Measurements from ENCODE around the gene BICRA.

The BICRA gene

DNA sequence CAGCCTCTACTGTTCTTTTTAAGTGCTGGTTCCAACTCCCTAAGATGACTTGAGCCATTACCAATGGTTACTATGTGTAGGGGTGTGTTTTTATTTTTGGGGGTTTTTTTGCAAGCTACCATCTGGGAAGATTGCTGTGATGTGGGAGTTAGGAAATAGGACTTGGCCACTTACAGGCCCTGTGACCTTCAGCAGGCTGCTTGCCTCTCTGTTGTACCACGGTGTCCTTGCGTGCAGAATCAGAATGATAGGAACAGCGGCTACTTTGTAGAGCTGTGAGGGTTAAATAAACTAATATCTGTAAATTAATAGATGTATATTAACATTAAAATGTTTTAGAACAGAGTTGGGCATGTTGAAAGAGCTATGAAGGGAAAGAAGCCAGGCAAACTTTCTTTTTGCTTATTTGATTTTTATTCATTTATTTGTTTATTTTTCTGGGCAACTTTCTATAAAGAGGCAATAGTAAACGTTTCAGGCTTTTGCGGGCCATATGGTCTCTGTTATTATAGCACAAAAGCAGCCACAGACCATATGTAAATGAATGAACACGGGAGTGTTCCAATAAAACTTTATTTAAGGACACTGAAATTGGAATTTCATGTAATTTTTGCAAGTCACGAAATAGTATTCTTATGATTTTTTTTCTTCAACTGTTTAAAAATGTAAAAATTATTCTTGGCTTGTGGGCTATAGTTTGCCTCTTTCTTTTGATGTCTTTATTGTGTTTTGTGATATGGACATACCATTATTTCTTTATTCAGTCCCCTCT is 77.9 kb downstream of the BICRA start:
- DNase-seq (ENCODE audit: low read depth in 2 of 3, low spot score in 1 of 3): no peak

DNA sequence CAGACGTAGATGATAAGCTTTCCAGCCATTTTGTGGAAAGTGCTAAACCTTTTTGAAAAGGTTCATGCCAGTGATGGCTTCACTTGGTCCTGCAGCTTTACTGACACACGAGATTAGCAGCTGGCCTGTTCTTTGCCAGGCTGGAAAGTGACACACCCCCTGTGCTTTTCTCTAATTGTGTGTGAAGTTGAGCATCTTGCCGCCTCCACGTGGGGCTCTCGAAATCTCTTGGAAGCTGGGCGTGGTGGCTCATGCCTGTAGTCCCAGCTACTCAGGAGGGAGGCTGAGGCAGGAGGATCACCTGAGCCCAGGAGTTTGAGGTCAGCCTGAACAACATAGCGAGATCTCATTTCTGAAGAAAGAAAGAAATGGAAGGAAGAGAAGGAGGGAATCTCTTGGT is 79.0 kb downstream of the BICRA start:
- no peak for DNase-seq (ENCODE audit: low read depth in 2 of 3, low spot score in 1 of 3)

DNA sequence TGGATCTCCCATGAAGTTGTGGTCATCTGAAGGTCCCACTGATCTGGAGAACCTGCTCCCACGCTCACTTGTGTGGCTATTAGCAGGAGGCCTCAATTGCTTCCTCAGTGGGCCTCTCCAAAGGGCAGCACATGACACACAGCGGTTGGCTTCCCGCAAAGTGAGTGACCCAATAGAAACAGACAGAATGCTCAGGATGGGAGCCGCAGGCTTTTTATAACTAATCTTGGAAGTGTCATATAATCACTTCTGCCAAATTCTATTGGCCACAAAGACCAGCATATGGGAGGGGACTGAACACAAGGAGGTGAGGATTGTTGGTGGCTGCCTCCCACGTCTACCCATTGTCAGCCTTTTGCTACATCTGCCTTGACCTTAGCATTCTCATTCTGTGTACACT is 82.2 kb downstream of the BICRA start:
- DNase-seq (ENCODE audit: low read depth in 2 of 3, low spot score in 1 of 3): no peak

DNA sequence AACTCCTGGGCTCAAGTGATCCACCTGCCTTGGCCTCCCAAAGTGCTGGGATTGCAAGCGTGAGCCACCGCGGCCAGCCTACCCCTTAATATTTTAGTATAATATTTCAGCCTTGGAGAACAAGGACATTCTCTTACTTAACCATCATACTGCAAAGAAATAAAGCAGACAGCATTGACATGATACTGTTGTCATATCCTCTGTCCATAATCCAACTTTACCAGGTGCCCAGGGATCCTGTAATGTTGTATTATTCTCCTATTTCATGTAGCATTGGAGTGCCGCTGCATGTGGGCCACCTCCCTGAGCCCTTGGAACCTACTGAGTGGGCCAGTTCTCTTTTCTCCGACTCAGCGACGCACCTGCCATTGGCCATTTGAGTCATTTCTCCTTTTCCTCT is 82.8 kb downstream of the BICRA start:
- DNase-seq (ENCODE audit: low read depth in 2 of 3, low spot score in 1 of 3): no peak

DNA sequence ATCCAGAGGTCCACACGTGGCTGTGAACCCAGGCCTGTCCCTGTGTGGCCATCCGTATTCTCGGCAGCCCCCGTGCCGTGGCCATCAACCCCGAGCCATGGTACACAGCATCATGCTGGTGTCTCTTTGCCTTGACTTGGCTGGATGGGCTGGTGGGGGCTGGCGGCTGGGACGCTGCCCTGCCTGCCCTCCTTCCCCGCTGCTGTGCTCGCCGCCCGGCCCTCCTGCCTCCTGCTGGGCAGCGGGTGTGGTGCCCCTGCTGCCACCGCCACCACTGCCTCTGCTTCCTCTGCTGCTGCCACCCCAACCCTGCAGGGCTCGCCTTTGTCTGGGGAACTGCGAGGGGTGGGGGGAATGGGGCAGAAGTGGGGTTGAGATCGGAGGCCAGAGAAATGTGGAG is 84.6 kb downstream of the BICRA start:
- no peak for DNase-seq (ENCODE audit: low read depth in 2 of 3, low spot score in 1 of 3)

DNA sequence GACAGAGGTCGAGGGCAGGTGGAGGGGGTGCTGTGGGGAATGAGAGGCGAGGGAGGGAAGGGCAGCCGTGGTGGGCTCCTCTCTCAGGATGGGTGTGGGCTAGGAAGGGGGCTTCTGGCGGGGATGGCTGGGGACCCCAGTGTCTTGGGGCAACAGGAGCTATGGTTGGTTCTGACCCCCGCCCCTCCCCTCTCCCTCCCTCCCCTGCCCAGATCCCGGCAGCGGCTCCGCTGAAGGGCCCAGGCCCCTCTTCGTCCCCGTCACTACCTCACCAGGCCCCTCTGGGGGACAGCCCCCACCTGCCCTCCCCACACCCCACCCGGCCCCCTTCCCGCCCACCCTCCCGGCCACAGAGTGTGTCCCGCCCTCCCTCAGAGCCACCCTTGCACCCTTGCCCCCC is 85.0 kb downstream of the BICRA start:
- DNase-seq (ENCODE audit: low read depth in 2 of 3, low spot score in 1 of 3): no peak

DNA sequence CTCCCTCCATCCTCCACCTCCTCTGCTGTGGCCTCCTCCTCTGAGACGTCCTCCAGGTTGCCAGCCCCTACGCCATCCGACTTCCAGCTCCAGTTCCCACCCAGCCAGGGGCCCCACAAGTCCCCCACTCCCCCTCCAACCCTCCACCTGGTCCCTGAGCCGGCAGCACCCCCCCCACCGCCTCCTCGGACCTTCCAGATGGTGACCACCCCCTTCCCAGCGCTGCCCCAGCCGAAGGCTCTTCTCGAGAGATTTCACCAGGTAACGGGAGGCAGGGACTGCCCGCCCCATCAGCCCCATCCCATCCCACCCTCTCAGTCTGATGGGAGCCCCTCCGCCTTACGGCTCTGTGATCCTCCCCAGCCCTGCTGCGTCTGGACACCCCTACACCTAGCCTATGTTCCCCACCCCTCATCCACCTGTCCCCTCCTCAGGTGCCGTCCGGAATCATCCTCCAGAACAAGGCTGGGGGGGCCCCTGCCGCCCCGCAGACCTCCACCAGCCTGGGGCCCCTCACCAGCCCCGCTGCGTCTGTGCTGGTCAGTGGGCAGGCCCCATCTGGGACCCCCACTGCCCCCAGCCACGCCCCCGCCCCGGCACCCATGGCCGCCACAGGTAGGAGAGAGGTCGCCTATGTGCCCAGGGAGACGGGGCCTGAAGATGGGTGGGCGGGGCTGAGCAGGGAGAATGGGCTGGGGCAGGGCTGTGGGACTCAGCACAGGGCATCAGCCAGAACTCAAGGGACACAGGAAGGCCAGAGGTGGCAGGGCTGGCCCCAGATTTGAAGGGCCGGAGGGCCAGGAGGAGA is 85.7 kb downstream of the BICRA start:
- no peak for DNase-seq (ENCODE audit: low read depth in 2 of 3, low spot score in 1 of 3)

DNA sequence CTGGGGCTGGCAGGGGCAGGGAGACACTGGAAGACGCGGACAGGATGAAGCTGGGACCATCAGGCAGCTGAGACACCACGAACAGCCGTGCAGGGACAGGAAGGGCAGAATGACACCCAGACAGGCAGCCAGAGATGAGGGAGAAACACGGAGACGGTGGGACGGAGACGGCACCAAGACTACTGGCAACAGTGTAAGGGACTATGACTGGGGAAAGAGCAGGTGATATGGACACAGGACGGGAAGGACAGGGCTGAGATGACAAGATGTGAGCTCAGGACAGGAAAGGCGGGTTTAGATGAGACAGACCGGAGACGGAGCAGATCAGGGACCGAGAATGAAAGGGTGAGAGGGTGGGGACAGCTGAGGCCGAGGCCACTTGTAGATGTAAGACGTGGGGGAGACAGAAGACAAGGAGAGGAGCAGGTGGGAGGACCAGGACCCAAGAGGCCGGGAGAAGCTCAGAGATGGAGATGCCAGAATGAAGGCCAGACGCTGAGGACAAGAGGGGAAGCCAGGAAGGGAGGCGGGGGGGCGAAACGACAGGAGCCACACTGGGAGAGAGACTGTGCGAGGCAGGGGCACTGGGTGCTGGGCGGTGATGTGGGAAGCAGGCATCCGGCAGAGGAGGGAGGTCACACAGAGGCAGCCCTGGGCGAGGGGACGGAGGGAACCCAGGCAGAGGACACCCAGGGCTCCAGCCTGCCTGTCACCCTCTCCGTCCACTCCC is 86.8 kb downstream of the BICRA start:
- DNase-seq (ENCODE audit: low read depth in 2 of 3, low spot score in 1 of 3): no peak

DNA sequence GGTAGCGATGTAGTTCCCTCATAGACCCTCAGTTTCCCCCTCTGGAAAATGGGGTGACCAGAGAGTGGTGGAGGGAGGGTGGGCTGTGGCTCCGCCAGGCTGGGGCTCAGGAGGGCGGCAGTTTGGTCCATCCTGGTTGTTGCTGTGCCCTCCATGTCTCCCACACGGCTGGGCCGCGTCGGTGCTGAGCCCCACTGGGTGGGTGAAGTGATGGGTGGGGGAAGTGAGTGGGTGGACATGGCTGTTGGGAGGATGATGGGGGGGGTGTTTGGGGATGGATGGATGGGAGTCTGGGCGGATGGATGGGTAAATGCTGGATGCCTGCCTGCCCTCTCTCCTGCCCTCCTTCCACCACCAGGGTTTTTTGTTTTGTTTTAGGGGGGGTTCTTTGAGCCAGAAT is 87.7 kb downstream of the BICRA start:
- no peak for DNase-seq (ENCODE audit: low read depth in 2 of 3, low spot score in 1 of 3)

DNA sequence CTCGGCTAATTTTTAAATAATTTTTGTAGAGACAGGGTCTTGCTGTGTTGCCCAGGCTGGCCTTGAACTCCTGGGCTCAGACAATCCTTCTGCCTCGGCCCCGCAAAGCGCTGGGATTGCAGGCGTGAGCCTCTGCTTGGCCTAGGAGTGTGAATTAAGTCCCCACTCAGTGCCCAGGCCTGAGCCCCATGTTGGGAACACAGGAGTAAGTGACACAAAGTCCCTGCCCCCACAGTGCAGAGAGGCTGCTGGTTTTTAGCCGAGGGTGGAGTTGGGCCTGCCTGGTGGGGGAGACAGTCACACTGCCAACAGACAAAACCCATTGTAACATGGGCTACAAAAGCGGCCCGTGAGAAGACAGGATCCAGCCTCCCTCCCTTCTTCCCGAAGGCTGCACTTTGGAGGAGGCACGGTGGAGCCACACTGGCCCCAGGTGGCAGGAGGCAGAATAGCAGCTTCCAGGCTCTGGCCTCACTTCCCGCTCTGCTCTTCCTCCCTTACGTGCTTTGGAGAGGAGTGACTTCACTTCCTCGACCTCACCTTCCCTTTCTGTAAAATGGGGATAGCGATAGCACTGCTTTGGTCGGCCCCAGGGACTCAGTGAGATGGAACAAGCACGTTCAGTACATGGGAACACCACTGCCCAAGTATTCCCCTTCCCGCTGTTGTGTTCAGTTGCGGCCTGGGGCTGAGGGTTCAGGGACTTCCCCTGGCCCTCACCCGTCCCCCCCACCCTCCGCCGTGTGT is 89.1 kb downstream of the BICRA start:
- peak; percentile 42 to 53 (median 43) for DNase-seq (ENCODE audit: low read depth in 2 of 3, low spot score in 1 of 3)

DNA sequence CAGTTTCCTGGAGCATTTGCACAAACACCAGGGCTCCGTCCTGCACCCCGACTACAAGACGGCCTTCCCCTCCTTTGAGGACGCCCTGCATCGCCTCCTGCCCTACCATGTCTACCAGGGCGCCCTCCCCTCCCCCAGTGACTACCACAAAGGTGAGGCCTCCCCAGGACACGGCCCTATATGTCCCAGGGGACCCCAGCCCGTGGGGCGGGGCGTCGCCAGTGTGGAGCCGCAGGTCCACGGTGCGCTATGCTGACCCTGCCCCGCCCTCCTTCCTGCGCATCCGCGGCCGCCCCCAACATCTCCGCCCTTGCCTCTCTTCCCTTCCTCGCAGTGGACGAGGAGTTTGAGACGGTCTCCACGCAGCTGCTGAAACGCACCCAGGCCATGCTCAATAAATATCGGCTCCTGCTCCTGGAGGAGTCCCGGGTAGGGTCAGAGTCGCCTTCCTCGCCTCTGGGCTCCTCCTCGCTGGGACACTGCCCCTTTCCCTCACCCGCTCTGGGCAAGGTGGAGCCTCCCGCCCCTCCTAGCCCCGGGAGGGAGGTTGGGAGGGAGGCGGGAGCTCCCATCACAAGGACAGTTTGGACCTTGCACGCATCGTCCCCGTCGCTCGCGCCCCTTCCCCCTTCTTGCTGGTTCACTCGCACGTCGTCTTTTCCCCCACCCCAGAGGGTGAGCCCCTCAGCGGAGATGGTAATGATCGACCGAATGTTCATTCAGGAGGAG is 89.9 kb downstream of the BICRA start:
- DNase-seq (ENCODE audit: low read depth in 2 of 3, low spot score in 1 of 3): no peak

DNA sequence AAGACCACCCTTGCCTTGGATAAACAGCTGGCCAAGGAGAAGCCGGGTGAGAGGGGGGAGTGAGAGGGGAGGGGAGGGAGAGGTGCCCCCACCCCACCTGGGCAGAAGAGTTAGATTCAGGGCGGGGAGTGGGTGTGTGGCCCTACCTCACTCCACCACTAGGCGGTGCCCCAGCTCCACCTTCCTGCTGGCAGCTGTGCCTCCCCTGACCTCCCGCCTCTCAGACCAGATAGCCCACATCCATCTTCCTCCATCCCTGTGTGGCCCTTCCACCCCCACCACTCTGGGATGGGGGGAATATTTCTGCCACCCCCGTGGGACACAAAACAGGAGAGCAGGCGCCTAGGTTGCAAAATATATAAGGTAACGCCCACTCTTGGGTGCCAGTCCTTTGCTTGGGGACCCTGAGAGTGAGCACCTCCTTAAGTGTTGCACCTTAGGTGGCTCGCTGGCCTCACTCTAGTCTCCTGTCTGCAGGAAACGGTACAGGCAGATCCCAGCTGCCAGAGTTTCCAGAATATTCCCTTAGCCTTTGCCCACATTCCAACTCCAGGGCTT is 90.5 kb downstream of the BICRA start:
- DNase-seq (ENCODE audit: low read depth in 2 of 3, low spot score in 1 of 3): peak in 2 of 3 donors; percentile 44 to 52

DNA sequence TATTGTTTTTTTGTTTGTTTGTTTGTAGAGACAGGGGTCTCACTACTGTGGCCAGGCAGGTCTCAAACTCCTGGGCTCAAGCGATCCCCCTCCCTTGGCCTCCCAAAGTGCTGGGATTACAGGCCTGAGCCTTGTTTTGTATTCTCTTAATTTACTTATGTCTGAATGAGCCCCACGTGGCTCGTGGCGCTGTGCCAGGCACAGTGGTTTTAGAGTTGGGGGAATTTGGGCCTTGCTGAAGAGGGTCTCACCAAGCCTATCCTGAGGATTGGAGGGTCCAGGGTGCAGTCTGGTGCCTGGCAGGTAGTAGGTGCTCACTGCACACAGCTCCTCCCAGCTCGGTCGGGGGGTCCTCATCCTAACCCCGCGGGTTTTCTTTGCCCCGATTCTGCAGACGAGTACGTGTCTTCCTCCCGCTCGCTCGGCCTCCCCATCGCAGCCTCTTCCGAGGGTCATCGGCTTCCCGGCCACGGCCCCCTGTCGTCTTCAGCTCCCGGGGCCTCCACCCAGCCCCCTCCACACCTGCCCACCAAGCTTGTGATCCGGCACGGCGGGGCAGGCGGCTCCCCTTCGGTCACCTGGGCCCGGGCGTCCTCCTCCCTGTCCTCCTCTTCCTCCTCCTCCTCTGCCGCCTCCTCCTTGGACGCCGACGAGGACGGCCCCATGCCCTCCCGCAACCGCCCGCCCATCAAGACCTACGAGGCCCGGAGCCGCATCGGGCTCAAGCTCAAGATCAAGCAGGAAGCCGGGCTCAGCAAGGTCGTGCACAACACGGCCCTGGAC is 92.2 kb downstream of the BICRA start:
- DNase-seq (ENCODE audit: low read depth in 2 of 3, low spot score in 1 of 3): no peak

DNA sequence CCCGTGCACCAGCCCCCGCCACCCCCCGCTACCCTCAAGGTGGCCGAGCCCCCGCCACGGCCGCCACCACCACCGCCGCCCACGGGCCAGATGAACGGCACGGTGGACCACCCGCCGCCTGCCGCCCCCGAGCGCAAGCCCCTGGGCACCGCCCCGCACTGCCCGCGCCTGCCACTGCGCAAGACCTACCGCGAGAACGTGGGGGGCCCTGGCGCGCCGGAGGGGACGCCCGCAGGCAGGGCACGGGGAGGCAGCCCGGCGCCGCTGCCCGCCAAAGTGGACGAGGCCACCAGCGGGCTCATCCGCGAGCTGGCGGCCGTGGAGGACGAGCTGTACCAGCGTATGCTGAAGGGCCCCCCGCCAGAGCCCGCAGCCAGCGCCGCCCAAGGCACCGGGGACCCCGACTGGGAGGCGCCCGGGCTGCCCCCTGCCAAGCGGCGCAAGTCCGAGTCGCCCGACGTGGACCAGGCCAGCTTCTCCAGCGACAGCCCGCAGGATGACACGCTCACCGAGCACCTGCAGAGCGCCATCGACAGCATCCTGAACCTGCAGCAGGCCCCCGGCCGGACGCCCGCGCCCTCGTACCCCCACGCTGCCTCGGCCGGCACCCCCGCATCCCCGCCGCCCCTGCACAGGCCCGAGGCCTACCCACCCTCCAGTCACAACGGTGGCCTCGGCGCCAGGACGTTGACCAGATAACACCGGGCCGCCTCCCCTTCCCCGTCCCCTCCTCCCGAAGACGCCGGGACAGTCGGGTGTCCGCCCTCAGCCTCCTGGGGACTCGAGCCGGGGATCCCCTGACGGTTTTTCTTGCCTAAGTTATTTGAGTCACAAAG is 93.0 kb downstream of the BICRA start:
- no peak for DNase-seq (ENCODE audit: low read depth in 2 of 3, low spot score in 1 of 3)

DNA sequence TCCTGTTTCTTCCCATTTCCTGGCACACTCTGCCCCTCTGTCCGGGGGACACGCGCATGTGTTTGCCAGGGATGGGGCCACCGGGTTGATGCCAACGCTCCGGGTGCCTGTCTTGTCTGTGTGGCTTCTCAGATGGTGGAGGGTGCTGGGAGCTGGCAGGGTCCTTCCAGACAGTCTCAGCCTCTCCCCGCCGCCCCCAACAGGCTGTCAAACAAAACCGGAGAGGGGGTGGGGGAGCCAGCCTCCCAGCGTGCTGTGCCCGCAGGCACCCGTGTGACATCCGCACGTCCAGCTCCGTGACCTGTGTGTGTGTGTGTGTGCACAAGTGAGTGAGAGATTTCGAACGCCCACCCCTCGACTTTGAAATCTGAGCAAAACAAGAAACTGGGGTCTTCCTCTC is 93.7 kb downstream of the BICRA start:
- no peak for DNase-seq (ENCODE audit: low read depth in 2 of 3, low spot score in 1 of 3)

DNA sequence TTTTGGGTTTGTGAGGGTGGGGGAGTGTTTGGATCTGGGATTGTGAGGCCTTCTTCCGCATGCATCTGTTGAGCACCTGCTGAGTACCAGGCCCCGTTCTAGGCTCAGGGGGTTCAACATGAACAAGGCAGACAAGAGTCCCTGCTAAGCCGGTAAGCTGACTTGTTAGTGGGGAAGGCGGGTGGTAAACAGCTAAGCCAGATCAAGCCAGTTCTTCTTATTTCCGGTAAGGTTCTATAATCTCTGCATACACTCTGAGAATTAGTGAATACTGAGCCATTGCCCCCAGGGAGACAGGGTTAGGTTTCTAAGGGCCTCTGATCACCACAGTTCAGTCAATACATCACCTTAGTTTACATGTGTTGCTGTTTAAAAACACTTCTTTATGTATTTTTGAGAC is 94.4 kb downstream of the BICRA start:
- no peak for DNase-seq (ENCODE audit: low read depth in 2 of 3, low spot score in 1 of 3)

DNA sequence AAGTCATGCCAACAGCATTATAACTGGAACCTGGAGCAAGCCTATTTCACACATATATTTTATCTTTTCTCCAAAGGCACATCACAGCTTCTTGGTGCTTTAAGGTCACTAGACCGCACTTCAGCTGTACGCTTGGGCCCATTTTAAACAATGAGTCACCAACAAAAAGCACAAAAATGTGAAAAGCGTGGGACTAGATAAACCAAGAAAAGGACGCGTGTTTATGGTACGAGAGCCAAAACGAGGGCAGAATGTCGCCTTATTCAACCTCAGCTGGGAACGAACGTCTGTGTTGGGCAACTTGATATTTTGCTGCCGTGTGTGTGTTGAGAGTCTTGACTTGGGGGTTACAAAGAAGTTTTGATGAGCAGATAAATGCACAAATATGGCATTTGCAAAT is 95.1 kb downstream of the BICRA start:
- no peak for DNase-seq (ENCODE audit: low read depth in 2 of 3, low spot score in 1 of 3)

DNA sequence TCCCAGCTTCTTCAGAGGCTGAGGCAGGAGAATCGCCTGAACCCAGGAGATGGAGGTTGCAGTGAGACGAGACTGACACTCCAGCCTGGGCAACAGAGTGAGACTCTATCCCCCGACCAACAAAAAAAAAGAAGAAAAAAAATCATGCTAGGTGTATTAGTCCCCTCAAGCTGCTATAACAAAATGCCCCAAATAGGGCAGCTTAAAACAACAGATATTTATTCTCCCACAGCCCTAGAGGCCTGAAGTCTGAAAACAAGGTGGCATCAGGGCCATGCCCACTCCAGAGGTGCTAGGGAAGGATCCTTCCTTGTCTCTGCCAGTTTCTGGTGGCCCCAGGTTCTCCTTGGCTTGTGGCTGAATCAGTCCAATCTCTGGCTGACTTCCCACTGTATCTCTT is 95.7 kb downstream of the BICRA start:
- no peak for DNase-seq (ENCODE audit: low read depth in 2 of 3, low spot score in 1 of 3)
